Measurements from ENCODE around the gene GTF2A1L. TPM values are rescaled to one million over a fixed set of nuclear protein-coding genes. Genes with fewer than 3 reads are reported as not detected.

Gene GTF2A1L
- total and polyA plus RNA-seq, 2 experiments from 2014 or later: 0.65 to 0.94 TPM

DNA sequence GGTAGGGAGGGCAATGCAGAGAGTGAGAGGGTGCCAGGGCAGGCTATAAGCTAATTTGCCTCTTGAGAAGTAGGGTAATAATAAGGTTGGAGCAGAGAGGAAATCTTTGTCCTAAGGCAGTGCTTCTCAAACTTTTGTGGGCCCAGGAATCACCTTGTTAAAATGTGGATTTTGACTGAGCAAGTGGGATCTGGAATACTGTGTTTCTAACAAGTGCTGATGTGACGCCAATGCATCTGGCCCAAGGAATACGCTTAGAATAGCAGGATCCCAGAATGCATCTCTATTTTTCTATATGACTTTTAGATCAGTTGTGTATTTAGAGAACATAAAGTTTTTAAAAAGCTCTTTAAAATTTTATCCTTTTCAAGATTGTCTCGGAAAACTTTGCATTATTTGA lies 29.7 kb upstream of the GTF2A1L start (continued):
- TF ChIP-seq, protein P1, sequence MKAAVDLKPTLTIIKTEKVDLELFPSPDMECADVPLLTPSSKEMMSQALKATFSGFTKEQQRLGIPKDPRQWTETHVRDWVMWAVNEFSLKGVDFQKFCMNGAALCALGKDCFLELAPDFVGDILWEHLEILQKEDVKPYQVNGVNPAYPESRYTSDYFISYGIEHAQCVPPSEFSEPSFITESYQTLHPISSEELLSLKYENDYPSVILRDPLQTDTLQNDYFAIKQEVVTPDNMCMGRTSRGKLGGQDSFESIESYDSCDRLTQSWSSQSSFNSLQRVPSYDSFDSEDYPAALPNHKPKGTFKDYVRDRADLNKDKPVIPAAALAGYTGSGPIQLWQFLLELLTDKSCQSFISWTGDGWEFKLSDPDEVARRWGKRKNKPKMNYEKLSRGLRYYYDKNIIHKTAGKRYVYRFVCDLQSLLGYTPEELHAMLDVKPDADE (IDR thresholded peaks at IDR 0.05): no peak
- TF ChIP-seq EZH2phosphoT487 (IDR thresholded peaks at IDR 0.05; ENCODE audit: unreplicated experiment): no peak
- no peak for TF ChIP-seq JUNB (IDR thresholded peaks at IDR 0.05; ENCODE audit: unreplicated experiment)
- no peak for TF ChIP-seq STAT1 (IDR thresholded peaks at IDR 0.05; ENCODE audit: unreplicated experiment)

DNA sequence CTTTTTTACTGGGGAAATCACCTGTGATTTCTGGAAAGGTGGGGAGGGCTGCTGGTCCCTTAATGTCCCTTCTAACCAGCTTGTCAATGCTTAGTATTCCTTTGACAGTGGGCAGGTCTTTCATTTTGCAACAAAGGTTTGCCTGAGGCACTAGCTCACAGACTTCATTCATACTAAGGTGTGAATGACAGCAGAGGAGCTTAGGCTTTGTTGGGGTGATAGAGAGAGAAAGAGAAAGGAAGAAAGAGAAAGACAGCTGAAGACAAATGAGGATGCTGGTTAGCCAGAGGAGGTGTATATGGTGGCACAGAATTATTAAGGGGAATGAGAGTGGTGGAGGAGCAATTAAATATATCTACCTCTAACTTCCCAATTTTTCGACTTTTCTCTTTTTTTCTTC lies 28.9 kb upstream of the GTF2A1L start:
- Mint-ChIP-seq H3K27ac (no peak overlapping the region), H3K9me3 (no peaks in the 10 kb centered on the region), H3K4me1 (peaks cover 21% of the 10 kb centered on the region), H3K36me3 (ENCODE audit: low read depth) (peaks cover 5% of the 10 kb centered on the region; the same call in 1 of the 3 replicates), H3K4me3 (no peak overlapping the region), H3K27me3 (ENCODE audit: insufficient read depth, low read depth, poor library complexity) (no peaks in the 10 kb centered on the region)
- Histone ChIP-seq H3K4me3 (no peak overlapping the region), H3F3A (replicated peaks; ENCODE audit: low read depth) (no peaks in the 10 kb centered on the region), H2AFZ (no peak overlapping the region), H3K79me2 (replicated peaks; ENCODE audit: insufficient read depth) (no peaks in the 10 kb centered on the region), H3K27me3 (ENCODE audit: insufficient read depth) (no peaks in the 10 kb centered on the region), H3K9me2 (ENCODE audit: insufficient read depth) (no peaks in the 10 kb centered on the region), H3K27ac (ENCODE audit: low read depth) (no peak overlapping the region), H3K4me2 (no peak overlapping the region), H3K36me3 (ENCODE audit: insufficient read depth) (no peaks in the 10 kb centered on the region), H3K4me1 (ENCODE audit: insufficient read depth) (peaks cover 7% of the 10 kb centered on the region; the same call in 1 of the 2 replicates), H4K20me1 (replicated peaks; ENCODE audit: insufficient read depth) (no peaks in the 10 kb centered on the region)
- ATAC-seq (no peak), DNase-seq (ENCODE audit: low spot score) (no peak)
- no peak for TF ChIP-seq JUNB (IDR thresholded peaks at IDR 0.05; ENCODE audit: unreplicated experiment)
- TF ChIP-seq POLR2AphosphoS5 (IDR thresholded peaks at IDR 0.05; ENCODE audit: low read depth): no peak
- TF ChIP-seq ZNF331 (CRISPR knock-in tag; IDR thresholded peaks at IDR 0.05; ENCODE audit: low read depth): no peak
- TF ChIP-seq, protein P2, sequence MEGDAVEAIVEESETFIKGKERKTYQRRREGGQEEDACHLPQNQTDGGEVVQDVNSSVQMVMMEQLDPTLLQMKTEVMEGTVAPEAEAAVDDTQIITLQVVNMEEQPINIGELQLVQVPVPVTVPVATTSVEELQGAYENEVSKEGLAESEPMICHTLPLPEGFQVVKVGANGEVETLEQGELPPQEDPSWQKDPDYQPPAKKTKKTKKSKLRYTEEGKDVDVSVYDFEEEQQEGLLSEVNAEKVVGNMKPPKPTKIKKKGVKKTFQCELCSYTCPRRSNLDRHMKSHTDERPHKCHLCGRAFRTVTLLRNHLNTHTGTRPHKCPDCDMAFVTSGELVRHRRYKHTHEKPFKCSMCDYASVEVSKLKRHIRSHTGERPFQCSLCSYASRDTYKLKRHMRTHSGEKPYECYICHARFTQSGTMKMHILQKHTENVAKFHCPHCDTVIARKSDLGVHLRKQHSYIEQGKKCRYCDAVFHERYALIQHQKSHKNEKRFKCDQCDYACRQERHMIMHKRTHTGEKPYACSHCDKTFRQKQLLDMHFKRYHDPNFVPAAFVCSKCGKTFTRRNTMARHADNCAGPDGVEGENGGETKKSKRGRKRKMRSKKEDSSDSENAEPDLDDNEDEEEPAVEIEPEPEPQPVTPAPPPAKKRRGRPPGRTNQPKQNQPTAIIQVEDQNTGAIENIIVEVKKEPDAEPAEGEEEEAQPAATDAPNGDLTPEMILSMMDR (conservative IDR thresholded peaks at IDR 0.05; ENCODE audit: low read depth in 2 of 2): no peak
- no peak for TF ChIP-seq EZH2 (IDR thresholded peaks at IDR 0.05; ENCODE audit: low read depth, unreplicated experiment)
- no peak for TF ChIP-seq STAT1 (IDR thresholded peaks at IDR 0.05; ENCODE audit: unreplicated experiment)
- no peak for TF ChIP-seq NANOG (IDR thresholded peaks at IDR 0.05; ENCODE audit: borderline replicate concordance)
- TF ChIP-seq, protein P3, sequence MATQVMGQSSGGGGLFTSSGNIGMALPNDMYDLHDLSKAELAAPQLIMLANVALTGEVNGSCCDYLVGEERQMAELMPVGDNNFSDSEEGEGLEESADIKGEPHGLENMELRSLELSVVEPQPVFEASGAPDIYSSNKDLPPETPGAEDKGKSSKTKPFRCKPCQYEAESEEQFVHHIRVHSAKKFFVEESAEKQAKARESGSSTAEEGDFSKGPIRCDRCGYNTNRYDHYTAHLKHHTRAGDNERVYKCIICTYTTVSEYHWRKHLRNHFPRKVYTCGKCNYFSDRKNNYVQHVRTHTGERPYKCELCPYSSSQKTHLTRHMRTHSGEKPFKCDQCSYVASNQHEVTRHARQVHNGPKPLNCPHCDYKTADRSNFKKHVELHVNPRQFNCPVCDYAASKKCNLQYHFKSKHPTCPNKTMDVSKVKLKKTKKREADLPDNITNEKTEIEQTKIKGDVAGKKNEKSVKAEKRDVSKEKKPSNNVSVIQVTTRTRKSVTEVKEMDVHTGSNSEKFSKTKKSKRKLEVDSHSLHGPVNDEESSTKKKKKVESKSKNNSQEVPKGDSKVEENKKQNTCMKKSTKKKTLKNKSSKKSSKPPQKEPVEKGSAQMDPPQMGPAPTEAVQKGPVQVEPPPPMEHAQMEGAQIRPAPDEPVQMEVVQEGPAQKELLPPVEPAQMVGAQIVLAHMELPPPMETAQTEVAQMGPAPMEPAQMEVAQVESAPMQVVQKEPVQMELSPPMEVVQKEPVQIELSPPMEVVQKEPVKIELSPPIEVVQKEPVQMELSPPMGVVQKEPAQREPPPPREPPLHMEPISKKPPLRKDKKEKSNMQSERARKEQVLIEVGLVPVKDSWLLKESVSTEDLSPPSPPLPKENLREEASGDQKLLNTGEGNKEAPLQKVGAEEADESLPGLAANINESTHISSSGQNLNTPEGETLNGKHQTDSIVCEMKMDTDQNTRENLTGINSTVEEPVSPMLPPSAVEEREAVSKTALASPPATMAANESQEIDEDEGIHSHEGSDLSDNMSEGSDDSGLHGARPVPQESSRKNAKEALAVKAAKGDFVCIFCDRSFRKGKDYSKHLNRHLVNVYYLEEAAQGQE (IDR thresholded peaks at IDR 0.05; ENCODE audit: unreplicated experiment): no peak
- TF ChIP-seq CREB1 (CRISPR knock-in tag; IDR thresholded peaks at IDR 0.05; ENCODE audit: low read depth): no peak
- TF ChIP-seq, protein P1 (IDR thresholded peaks at IDR 0.05): no peak
